Measurements from ENCODE around the gene CREB5. TPM values are rescaled to one million over a fixed set of nuclear protein-coding genes. Genes with fewer than 3 reads are reported as not detected.

CREB5 gene
- total and polyA plus RNA-seq, 2 of the 13 experiments (the other 11 are each of a cell fraction or from before 2014, with no cell fraction given): 0.38 to 0.71 TPM

GRCh38 chr7:28608237-28608656, 195.9 kb downstream of the CREB5 start:
- Histone ChIP-seq H3K9me3 (ENCODE audit: low read length) (no peaks in the 10 kb centered on the region), H3K9ac (ENCODE audit: insufficient read depth, low read depth, low read length) (no peak overlapping the region), H3K79me2 (ENCODE audit: insufficient read depth, low read length) (no peaks in the 10 kb centered on the region), H3K4me3 (replicated peaks in 1 of 3; ENCODE audit: insufficient read depth in 1 of 3, low read depth in 2 of 3, low read length in 3 of 3) (no peak overlapping the region), H3K36me3 (replicated peaks in 1 of 2; ENCODE audit: control insufficient read depth in 1 of 2, insufficient read depth in 2 of 2, low read length in 2 of 2) (no peaks in the 10 kb centered on the region), H3K4me2 (ENCODE audit: low read depth, low read length) (no peak overlapping the region), H3K27me3 (ENCODE audit: control insufficient read depth in 1 of 2, insufficient read depth in 2 of 2, low read length in 2 of 2) (no peaks in the 10 kb centered on the region), H4K20me1 (ENCODE audit: insufficient read depth, low read length) (no peaks in the 10 kb centered on the region), H3K4me1 (ENCODE audit: insufficient read depth, low read length) (no peaks in the 10 kb centered on the region), H3K27ac (ENCODE audit: extremely low read length, insufficient read depth, low read length) (no peak overlapping the region), H2AFZ (ENCODE audit: low read length) (no peak overlapping the region)
- FAIRE-seq (no peak), DNase-seq (ENCODE audit: low spot score) (no peak), ATAC-seq (no peak)
- in situ Hi-C loops (cut with HindIII; ENCODE audit: extremely low pct_ligation_motif_present, low pct_unique_long_range_greater_than_20kb): no loop called here
- intact Hi-C loops (cut with micrococcal nuclease; ENCODE audit: unreplicated experiment): no loop called here
- WGBS (ENCODE audit: low lambda C conversion rate): 37% methylated on average over 1 of the region's 1 CpG
- BruUV-seq (replicated peaks): no TSS peak
- TF ChIP-seq NKX3-1 (CRISPR knock-in tag; IDR thresholded peaks at IDR 0.05): no peak
- TF ChIP-seq NFE2L1 (CRISPR knock-in tag; IDR thresholded peaks at IDR 0.05; ENCODE audit: borderline replicate concordance): no peak
- TF ChIP-seq ZNF720 (CRISPR knock-in tag; IDR thresholded peaks at IDR 0.05): no peak
- no peak for TF ChIP-seq KDM4B (CRISPR knock-in tag; IDR thresholded peaks at IDR 0.05)
- ChIA-PET CTCF (ENCODE audit: low intra/inter-chr PET ratio, low total read pairs) (no interaction called here), POLR2A (interaction anchor here (0.6 kb wide), 1 partner anchor 29 kb away, joined by 3 read pairs; no protein-coding TSS in a partner anchor)

GRCh38 chr7:28608731-28609130, 196.4 kb downstream of the CREB5 start:
- ATAC-seq: no peak
- no peak for FAIRE-seq
- no peak for DNase-seq (ENCODE audit: low spot score)
- Histone ChIP-seq H3K79me2 (ENCODE audit: insufficient read depth, low read length) (no peaks in the 10 kb centered on the region), H3K27ac (ENCODE audit: extremely low read length, insufficient read depth, low read length) (no peak overlapping the region), H2AFZ (ENCODE audit: low read length) (no peak overlapping the region), H3K4me1 (ENCODE audit: insufficient read depth, low read length) (no peaks in the 10 kb centered on the region), H3K36me3 (replicated peaks in 1 of 2; ENCODE audit: control insufficient read depth in 1 of 2, insufficient read depth in 2 of 2, low read length in 2 of 2) (no peaks in the 10 kb centered on the region), H3K9ac (ENCODE audit: insufficient read depth, low read depth, low read length) (no peak overlapping the region), H4K20me1 (ENCODE audit: insufficient read depth, low read length) (no peaks in the 10 kb centered on the region), H3K4me3 (replicated peaks in 1 of 3; ENCODE audit: insufficient read depth in 1 of 3, low read depth in 2 of 3, low read length in 3 of 3) (no peak overlapping the region), H3K4me2 (ENCODE audit: low read depth, low read length) (no peak overlapping the region), H3K9me3 (ENCODE audit: low read length) (no peaks in the 10 kb centered on the region), H3K27me3 (ENCODE audit: control insufficient read depth in 1 of 2, insufficient read depth in 2 of 2, low read length in 2 of 2) (no peaks in the 10 kb centered on the region)
- BruUV-seq (replicated peaks): no TSS peak
- intact Hi-C loops (cut with micrococcal nuclease; ENCODE audit: unreplicated experiment): no loop called here
- ChIA-PET CTCF (ENCODE audit: low intra/inter-chr PET ratio, low total read pairs) (no interaction called here), POLR2A (interaction anchor here (0.6 kb wide), 1 partner anchor 29 kb away, joined by 3 read pairs; no protein-coding TSS in a partner anchor)
- in situ Hi-C loops (cut with HindIII; ENCODE audit: extremely low pct_ligation_motif_present, low pct_unique_long_range_greater_than_20kb): no loop called here
- 3% methylated on average over 3 of the region's 3 CpGs for WGBS (ENCODE audit: low lambda C conversion rate)
- TF ChIP-seq ZNF414 (CRISPR knock-in tag; IDR thresholded peaks at IDR 0.05) (no peak), ZNF724P (CRISPR knock-in tag; IDR thresholded peaks at IDR 0.05; ENCODE audit: borderline replicate concordance) (no peak), ZNF629 (CRISPR knock-in tag; conservative IDR thresholded peaks at IDR 0.05) (no peak), CBX1 (IDR thresholded peaks at IDR 0.05; ENCODE audit: low read depth) (no peak), ZNF124 (CRISPR knock-in tag; IDR thresholded peaks at IDR 0.05) (no peak), SMYD3 (CRISPR knock-in tag; IDR thresholded peaks at IDR 0.05) (no peak), ZNF616 (CRISPR knock-in tag; IDR thresholded peaks at IDR 0.05; ENCODE audit: low read depth) (no peak), ZNF660 (CRISPR knock-in tag; IDR thresholded peaks at IDR 0.05; ENCODE audit: borderline replicate concordance, low read depth) (no peak), ZNF337 (CRISPR knock-in tag; IDR thresholded peaks at IDR 0.05; ENCODE audit: borderline replicate concordance, low read depth) (no peak), TRIM24 (CRISPR knock-in tag; IDR thresholded peaks at IDR 0.05) (no peak), GTF2F1 (IDR thresholded peaks at IDR 0.05; ENCODE audit: low read length) (no peak), MEIS2 (CRISPR knock-in tag; IDR thresholded peaks at IDR 0.05) (no peak), PRDM15 (CRISPR knock-in tag; IDR thresholded peaks at IDR 0.05) (no peak)
